HCT116 (cell line): ENCODE measurements around the gene USP3. TPM values are rescaled to one million over a fixed set of nuclear protein-coding genes. Genes with fewer than 3 reads are reported as not detected.

ENCODE experiments used
- ATAC-seq: fragments of 200-7000 bp; cut with Tn5 transposase; 2 replicates; pipeline ENCODE4 v1.9.1; 2020; ENCODE audit warnings: mild to moderate bottlenecking, moderate library complexity
- BruUV-seq: library from RNA; stranded (reverse); fragments of 400-500 nt; replicated peaks from 2 replicates; lab custom pipeline; 2021; lab: Mats Ljungman, UMichigan
- CTCF ChIA-PET: fragments of 300-600 bp; sonication (Branson Sonifier 250); formaldehyde crosslinking; loops from one replicate; lab custom pipeline; 2021; ENCODE audit warnings: antibody characterized with exemption; lab: Charles Lee
- POLR2A ChIA-PET: fragments of 300-600, 350-600 bp; sonication (Branson Sonifier 250); formaldehyde crosslinking; loops from one replicate; lab custom pipeline; 2021; ENCODE audit warnings: antibody characterized with exemption; lab: Charles Lee
- RAD21 ChIA-PET, 2 experiments: fragments of 300-600 bp; sonication (Branson Sonifier 250); formaldehyde crosslinking; loops; one replicate each; lab custom pipeline; 2023; ENCODE audit warnings: low total read pairs in 2 of 2; ENCODE audit not compliant: uncharacterized antibody in 2 of 2, unreplicated experiment in 2 of 2, low non-redundant PET in 1 of 2; lab: Charles Lee
- DNase-seq: peaks from one replicate; pipeline ENCODE4 v3.0.0-alpha.2; 2010; ENCODE audit warnings: low read depth, low spot score
- H2AFZ ChIP-seq: fragments of 200-600 bp; shearing (Covaris generic), sonication (generic); 2 replicates; pipeline ENCODE4 v1.6.1; 2017; ENCODE audit warnings: low read depth, mixed run types, mixed read lengths, antibody characterized with exemption, low read length; ENCODE audit not compliant: poor library complexity, severe bottlenecking
- H3K27ac ChIP-seq: 2 replicates; pipeline ENCODE4 v1.5.1; 2012; ENCODE audit warnings: low read depth, low read length
- H3K27me3 ChIP-seq: fragments of 200-600 bp; sonication (generic); 2 replicates; pipeline ENCODE4 v1.6.1; 2016; ENCODE audit warnings: mixed run types, low read length, mixed read lengths; ENCODE audit not compliant: insufficient read depth
- H3K36me3 ChIP-seq, 2 experiments: fragments of 200-500 bp in 1 of 2; fragments of 200-600 bp in 1 of 2; sonication (Bioruptor generic) in 1 of 2; sonication (generic) in 1 of 2; 2 replicates each; pipeline versions ENCODE4 v1.5.1 to v1.6.1; 2014 to 2016; ENCODE audit warnings: low read length in 2 of 2, inconsistent platforms in 1 of 2, mixed read lengths in 1 of 2, mixed run types in 1 of 2; ENCODE audit not compliant: insufficient read depth in 2 of 2, control insufficient read depth in 1 of 2
- H3K4me1 ChIP-seq, 2 experiments: fragments of 200-600 bp in 1 of 2; sonication (generic) in 1 of 2; 2 replicates each; pipeline versions ENCODE4 v1.5.1 to v1.6.1; 2012 to 2017; ENCODE audit warnings: low read length in 2 of 2, inconsistent platforms in 1 of 2, mild to moderate bottlenecking in 1 of 2, mixed read lengths in 1 of 2, mixed run types in 1 of 2, moderate library complexity in 1 of 2; ENCODE audit not compliant: insufficient read depth in 2 of 2, control insufficient read depth in 1 of 2
- H3K4me2 ChIP-seq: fragments of 200-600 bp; sonication (generic); 2 replicates; pipeline ENCODE4 v1.6.1; 2017; ENCODE audit warnings: mixed run types, low read length, mixed read lengths
- H3K4me3 ChIP-seq, 2 experiments: fragments of 200-600 bp in 1 of 2; sonication (generic) in 1 of 2; replicated peaks in 1 of 2; 2 replicates each; pipeline ENCODE4 v1.5.1; 2011 to 2016; ENCODE audit warnings: low read length in 2 of 2, control low read depth in 1 of 2, low read depth in 1 of 2, mild to moderate bottlenecking in 1 of 2, mixed read lengths in 1 of 2, mixed run types in 1 of 2
- H3K79me2 ChIP-seq: fragments of 200-600 bp; sonication (generic); 2 replicates; pipeline ENCODE4 v1.6.1; 2017; ENCODE audit warnings: mild to moderate bottlenecking, mixed run types, low read length, moderate library complexity, mixed read lengths; ENCODE audit not compliant: insufficient read depth
- H3K9ac ChIP-seq: fragments of 200-600 bp; sonication (generic); 2 replicates; pipeline ENCODE4 v1.6.1; 2016; ENCODE audit warnings: low read length, mixed read lengths
- H3K9me2 ChIP-seq: fragments of 200-600 bp; sonication (generic), shearing (Covaris generic); 2 replicates; pipeline ENCODE4 v1.6.1; 2017; ENCODE audit warnings: mixed run types, mild to moderate bottlenecking, moderate library complexity; ENCODE audit not compliant: insufficient read depth
- H3K9me3 ChIP-seq, 2 experiments: fragments of 200-500 bp in 1 of 2; fragments of 200-600 bp in 1 of 2; sonication (Bioruptor generic) in 1 of 2; sonication (generic) in 1 of 2; 2 replicates each; pipeline ENCODE4 v1.6.1; 2014 to 2017; ENCODE audit warnings: low read length in 2 of 2, mixed read lengths in 2 of 2, inconsistent platforms in 1 of 2, low read depth in 1 of 2, mild to moderate bottlenecking in 1 of 2, mixed run types in 1 of 2, moderate library complexity in 1 of 2; ENCODE audit not compliant: control insufficient read depth in 1 of 2, insufficient read depth in 1 of 2
- H4K20me1 ChIP-seq: fragments of 200-600 bp; sonication (generic), shearing (Covaris generic); 2 replicates; pipeline ENCODE4 v1.6.1; 2017; ENCODE audit warnings: mixed run types, mild to moderate bottlenecking, moderate library complexity; ENCODE audit not compliant: insufficient read depth
- EZH2phosphoT487 ChIP-seq: fragments of 200-600 bp; IDR thresholded peaks from 2 replicates; pipeline ENCODE4 v1.6.1; 2018; ENCODE audit warnings: antibody characterized with exemption, borderline replicate concordance
- FOSL1 ChIP-seq: IDR thresholded peaks from 2 replicates; pipeline ENCODE4 v1.6.1; 2012; ENCODE audit warnings: low read depth
- POLR2AphosphoS5 ChIP-seq: IDR thresholded peaks from 2 replicates; pipeline ENCODE4 v1.6.1; 2011; ENCODE audit warnings: mild to moderate bottlenecking, low read depth, low read length, moderate library complexity
- SP1 ChIP-seq: IDR thresholded peaks from 2 replicates; pipeline ENCODE4 v1.6.1; 2012; ENCODE audit warnings: low read depth
- TCF7L2 ChIP-seq: IDR thresholded peaks from 2 replicates; pipeline ENCODE4 v1.7.0; 2011; ENCODE audit warnings: borderline replicate concordance, inconsistent platforms; ENCODE audit not compliant: insufficient read depth, insufficient read length; ENCODE audit errors: extremely low read depth
- YY1 ChIP-seq: IDR thresholded peaks from 2 replicates; pipeline ENCODE4 v1.6.1; 2011; ENCODE audit warnings: low read length, low read depth, moderate library complexity, mild to moderate bottlenecking; ENCODE audit not compliant: insufficient replicate concordance; ENCODE audit errors: extremely low read depth
- intact Hi-C: fragments of 100-400 bp; cut with micrococcal nuclease; formaldehyde crosslinking; loops from 2 replicates; pipeline ENCODE4 v1.10.0; 2022
- total RNA-seq: library from RNA; stranded (reverse); gene quantifications from one replicate; pipeline ENCODE4 v1.2.1, GENCODE V29; 2021; ENCODE audit not compliant: unreplicated experiment

USP3 gene
- total RNA-seq, 1 experiment from 2014 or later: 61.6 TPM

GRCh38 chr15:63495780-63496488 lies 8.5 kb upstream of the USP3 start:
- Histone ChIP-seq H3K36me3 (no peaks in the 10 kb centered on the region), H3K9ac (no peak overlapping the region), H3K9me3 (no peaks in the 10 kb centered on the region), H3K4me1 (peaks cover 9 to 25% of the 10 kb centered on the region in 2 experiments), H3K4me2 (no peak overlapping the region)
- ATAC-seq: no peak
- POLR2A ChIA-PET: interaction anchor here (0.8 kb wide), 1 partner anchor 9 kb away, joined by 3 read pairs; no protein-coding TSS in a partner anchor
- TF ChIP-seq FOSL1 (no peak), SP1 (no peak)
- TF ChIP-seq, all 23 proteins: peak for 0
- Histone ChIP-seq H4K20me1 (no peaks in the 10 kb centered on the region), H3K9me2 (no peaks in the 10 kb centered on the region), H2AFZ (no peak overlapping the region), H3K27me3 (no peaks in the 10 kb centered on the region), H3K79me2 (no peaks in the 10 kb centered on the region), H3K4me3 (no peak overlapping the region), H3K27ac (no peak overlapping the region)
- RAD21 ChIA-PET: no interaction called here
- BruUV-seq: no TSS peak
- DNase-seq: no peak
- CTCF ChIA-PET: interaction anchor here (1.9 kb wide), 1 partner anchor 9 kb away, joined by 6 read pairs; no protein-coding TSS in a partner anchor
- intact Hi-C loops: no loop called here

- Histone ChIP-seq H3K36me3 (no peaks in the 10 kb centered on the region), H3K9me3 (no peaks in the 10 kb centered on the region), H3K9me2 (no peaks in the 10 kb centered on the region), H3K4me1 (peaks cover 20 to 37% of the 10 kb centered on the region in 2 experiments), H3K27ac (no peak overlapping the region), H3K4me3 (no peak overlapping the region), H3K79me2 (no peaks in the 10 kb centered on the region), H4K20me1 (no peaks in the 10 kb centered on the region), H3K27me3 (no peaks in the 10 kb centered on the region), H3K9ac (no peak overlapping the region), H2AFZ (no peak overlapping the region), H3K4me2 (no peak overlapping the region)
- intact Hi-C loops: no loop called here
- ChIA-PET CTCF (no interaction called here), RAD21 (no interaction called here), POLR2A (no interaction called here)
- BruUV-seq: no TSS peak
- DNase-seq (no peak), ATAC-seq (no peak)
- TF ChIP-seq TCF7L2 (no peak), POLR2AphosphoS5 (no peak), FOSL1 (no peak), EZH2phosphoT487 (no peak), YY1 (no peak)
Observed at GRCh38 chr15:63497642-63498467, 6.5 kb upstream of the USP3 start.
